Ammon's horn (tissue), 1 donor: ENCODE data around the gene UBE2G1.
"Not testable (repeated sequence)": the region's sequence is repeated elsewhere in the genome, so short reads cannot be mapped to it uniquely, and the experiment has no call there.

Experiments used
- DNase-seq: peaks from one replicate; pipeline ENCODE4 v3.0.0-alpha.2; 2016; ENCODE audit warnings: low spot score

Gene UBE2G1

GRCh38 chr17:4375039-4375748, 8.7 kb upstream of the UBE2G1 start:
- DNase-seq: no peak

GRCh38 chr17:4369557-4370230, 3.2 kb upstream of the UBE2G1 start:
- no peak for DNase-seq

GRCh38 chr17:4368341-4368740, 1.9 kb upstream of the UBE2G1 start:
- DNase-seq: no peak

- not testable (repeated sequence) for DNase-seq
Measured at GRCh38 chr17:4367177-4367576, 702 bp upstream of the UBE2G1 start.

- peak; percentile 11 for DNase-seq
Measured at GRCh38 chr17:4365628-4366326, 698 bp downstream of the UBE2G1 start.

GRCh38 chr17:4365103-4365627, 1.3 kb downstream of the UBE2G1 start:
- peak; percentile 97 for DNase-seq

GRCh38 chr17:4364622-4365041, 1.8 kb downstream of the UBE2G1 start:
- DNase-seq: no peak

GRCh38 chr17:4362141-4362540, 4.3 kb downstream of the UBE2G1 start:
- DNase-seq: peak; percentile 54

GRCh38 chr17:4358154-4358553, 8.3 kb downstream of the UBE2G1 start:
- no peak for DNase-seq

- DNase-seq: no peak
Measured at GRCh38 chr17:4357671-4358070, 8.8 kb downstream of the UBE2G1 start.

- DNase-seq: no peak
Measured at GRCh38 chr17:4357030-4357628, 9.3 kb downstream of the UBE2G1 start.

- no peak for DNase-seq
Measured at GRCh38 chr17:4354862-4355514, 11.5 kb downstream of the UBE2G1 start.

- DNase-seq: no peak
Measured at GRCh38 chr17:4354206-4354605, 12.3 kb downstream of the UBE2G1 start.

GRCh38 chr17:4350214-4350613, 16.3 kb downstream of the UBE2G1 start:
- DNase-seq: not testable (repeated sequence)

- DNase-seq: no peak
Measured at GRCh38 chr17:4345581-4346252, 20.8 kb downstream of the UBE2G1 start.

- no peak for DNase-seq
Measured at GRCh38 chr17:4344926-4345325, 21.5 kb downstream of the UBE2G1 start.

GRCh38 chr17:4342535-4342934, 23.9 kb downstream of the UBE2G1 start:
- no peak for DNase-seq

- DNase-seq: no peak
Measured at GRCh38 chr17:4341616-4341977, 24.9 kb downstream of the UBE2G1 start.

- no peak for DNase-seq
Measured at GRCh38 chr17:4340914-4341615, 25.4 kb downstream of the UBE2G1 start.

- DNase-seq: no peak
Measured at GRCh38 chr17:4334776-4335584, 31.5 kb downstream of the UBE2G1 start.
